NCI-H226 (cell line): ENCODE measurements around the gene HOXA2.
A peak's percentile ranks its signal among the peaks of the same experiment; 100 is the strongest.

Experiments used
- DNase-seq: peaks from one replicate; pipeline ENCODE4 v3.0.0-alpha.2; 2015

The HOXA2 gene

DNA sequence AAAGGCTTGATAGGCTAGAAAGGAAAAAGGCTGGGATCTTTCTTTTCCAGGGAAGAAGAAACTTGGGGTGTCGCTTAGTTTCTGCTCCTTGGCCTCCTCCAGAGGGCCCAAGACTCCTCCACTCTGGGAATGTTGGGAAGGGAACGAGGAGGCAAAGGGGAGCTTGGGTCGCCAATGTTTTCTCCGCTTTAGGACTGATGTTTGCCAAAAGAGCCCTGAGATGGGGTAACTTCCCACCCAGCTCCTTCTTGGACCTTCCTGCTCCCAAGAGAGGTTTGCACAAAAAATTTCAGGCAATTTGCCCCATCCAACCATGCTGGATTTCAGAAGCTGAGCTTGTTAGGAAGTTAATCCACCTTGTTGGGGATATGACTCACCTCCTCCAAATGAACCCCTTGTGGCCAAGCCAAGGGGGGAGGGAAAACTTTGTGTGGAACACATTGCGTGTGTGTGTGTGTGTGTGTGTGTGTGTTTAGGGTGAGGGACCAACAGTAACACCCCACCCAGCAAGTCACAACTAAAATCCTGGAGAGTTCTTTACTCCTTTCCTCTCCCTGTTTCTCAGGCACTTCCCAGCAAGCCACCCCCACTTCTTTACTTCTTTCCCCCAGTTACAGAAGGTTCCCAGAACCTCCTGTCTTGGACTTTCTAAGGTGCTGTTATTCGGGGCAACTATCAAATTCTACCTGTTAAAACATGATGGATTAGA is 8.7 kb upstream of the HOXA2 start:
- peak; percentile 97 for DNase-seq

DNA sequence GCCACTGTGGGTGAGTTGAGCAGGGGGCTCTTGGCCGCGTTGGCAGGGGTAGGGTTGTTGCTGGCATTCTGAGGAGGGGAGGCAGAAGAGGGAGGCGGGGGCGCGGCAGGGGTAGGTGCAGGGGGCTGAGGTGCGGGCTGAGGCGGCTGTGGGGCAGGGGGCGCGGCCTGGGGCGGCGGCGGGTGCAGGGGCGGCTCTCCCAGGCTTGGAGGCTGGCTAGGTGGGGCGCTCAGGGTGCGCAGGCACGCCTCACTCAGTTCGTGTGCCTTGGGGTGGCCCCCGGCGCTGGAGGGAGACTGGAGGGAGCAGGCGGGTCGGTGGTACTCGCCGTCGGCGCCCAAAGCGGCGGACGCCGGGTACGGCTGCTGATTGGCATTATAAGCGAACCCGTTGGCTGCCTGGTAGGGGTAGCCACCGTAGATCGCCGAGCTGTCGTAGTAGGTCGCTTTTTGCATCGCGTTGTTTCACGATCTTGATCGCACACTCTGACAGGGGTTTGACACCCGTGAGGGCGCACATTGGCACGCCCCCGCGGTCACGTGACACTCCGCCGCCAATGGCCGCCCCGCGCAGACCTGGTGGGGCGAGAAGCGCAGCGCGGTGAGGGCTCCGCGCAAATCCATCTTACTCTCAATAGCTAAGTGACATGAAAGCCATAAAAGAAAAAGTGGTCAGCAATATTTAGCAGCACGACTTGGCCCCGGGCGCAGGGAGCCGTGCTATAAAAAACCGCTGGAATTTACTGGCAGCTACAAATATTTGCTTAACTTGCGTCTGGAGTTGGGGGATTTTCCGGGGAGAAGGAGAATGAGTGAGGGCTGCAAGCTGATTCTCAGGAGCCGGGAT is 7.9 kb upstream of the HOXA2 start:
- DNase-seq = peak; percentile 97

DNA sequence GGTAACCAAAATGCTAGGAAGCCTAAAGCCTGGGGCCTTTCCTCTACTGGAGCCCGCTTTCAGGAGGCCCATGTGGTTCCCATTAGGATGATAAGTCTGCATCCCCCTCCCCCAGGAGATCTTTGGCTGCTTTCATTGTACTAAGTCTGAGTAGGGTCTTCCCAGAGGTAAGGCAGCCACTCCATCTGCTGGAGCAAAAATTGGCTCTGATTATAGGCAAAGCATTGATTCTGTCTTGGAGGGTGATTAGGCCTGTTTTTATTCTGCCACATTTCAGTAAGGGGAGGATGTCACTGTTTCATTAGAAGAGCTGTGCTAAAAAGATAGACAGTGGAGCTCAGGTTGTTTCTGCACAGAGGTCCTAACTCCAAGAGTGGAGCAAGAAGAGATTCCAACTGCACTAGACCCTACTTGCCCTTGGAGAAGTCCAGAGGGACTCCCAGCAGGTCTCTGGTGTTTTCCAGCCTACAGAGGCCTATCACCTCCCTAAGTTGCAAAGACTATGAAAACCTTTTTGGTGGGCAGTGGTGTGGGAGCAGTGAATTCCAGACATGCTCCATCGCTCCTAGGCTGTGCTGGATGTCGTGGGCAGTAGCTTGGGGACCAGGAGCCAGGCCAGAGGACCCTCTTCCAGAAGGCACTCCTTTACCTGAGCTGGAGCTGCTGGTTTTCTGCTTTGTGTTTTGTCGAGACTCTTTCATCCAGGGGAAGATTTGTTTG is 7.1 kb upstream of the HOXA2 start:
- DNase-seq = no peak

DNA sequence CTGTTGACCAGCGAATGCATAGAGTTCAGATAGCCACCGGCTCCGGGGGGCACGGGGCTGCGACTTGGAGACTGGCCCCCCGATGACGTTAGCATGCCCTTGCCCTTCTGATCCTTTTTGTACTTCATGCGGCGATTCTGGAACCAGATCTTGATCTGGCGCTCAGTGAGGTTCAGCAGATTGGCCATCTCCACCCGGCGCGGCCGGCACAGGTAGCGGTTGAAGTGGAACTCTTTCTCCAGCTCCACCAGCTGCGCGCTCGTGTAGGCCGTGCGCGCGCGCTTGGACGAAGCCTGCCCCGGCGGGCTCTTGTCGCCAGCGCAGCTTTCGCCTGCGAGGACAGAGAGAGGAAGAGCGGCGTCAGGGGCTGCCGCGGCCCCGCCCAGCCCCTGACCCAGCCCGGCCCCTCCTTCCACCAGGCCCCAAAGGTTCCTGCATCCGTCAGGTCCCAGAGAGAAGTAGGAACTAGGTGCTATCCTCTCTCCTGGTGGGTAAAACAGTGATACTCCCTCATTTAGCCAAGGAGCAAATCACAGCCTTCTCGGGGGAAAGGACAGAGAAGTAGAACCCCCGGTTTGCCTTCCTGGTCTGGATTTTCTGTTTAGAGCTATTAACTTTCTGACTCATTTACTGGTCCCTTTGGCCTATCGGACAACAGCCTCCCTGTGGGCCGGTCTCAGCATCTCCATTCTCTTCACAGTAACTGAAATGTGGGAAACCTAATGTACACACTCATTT is 6.1 kb upstream of the HOXA2 start:
- peak; percentile 88 for DNase-seq

DNA sequence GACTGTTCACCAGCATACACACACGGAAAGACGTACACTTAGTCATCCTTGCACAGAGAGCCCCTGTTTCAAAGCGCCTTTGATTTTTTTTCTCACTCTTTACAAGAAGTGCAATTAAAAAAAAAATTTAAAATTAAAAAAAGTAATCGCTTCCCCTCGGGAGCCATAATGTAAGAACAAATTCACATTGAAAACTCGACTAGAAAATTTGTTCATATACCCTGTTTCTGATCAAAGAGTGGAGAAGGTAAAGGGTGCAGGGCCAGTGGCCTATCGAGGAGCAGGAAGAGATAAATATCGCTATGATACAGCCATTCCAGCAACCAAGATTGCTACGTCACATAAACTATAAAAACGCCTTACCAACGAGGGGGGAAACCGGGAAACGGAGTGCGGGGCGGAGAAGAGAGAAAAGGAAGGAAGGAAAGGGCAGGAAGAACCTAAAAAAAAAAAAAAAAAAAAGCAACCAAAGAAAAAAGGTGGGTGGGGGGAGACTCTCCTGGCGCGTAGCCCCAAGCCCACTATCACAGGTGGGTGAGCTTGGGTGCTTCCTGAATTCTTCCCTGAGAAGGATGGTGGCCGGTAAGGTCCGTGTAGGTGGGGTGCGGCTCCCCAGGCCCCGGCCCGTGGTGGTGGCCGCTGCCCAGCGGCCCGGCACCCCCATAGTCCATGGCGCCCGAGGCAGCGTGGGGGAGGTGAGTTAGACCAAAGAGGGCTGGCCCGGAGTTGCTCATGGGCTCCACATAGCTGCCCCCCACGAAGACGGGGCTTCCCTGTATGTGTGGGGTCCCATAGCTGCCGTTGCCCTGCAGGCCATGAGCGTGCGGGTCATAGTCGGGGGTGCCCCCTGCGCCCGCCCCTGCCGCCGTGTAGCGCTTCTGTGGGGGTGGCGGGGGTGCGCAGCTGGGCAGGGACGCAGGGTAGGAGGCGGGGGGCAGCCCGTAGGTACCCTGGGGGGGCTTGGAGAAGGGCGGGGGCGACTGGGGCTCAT is 5.2 kb upstream of the HOXA2 start:
- peak; percentile 84 for DNase-seq

DNA sequence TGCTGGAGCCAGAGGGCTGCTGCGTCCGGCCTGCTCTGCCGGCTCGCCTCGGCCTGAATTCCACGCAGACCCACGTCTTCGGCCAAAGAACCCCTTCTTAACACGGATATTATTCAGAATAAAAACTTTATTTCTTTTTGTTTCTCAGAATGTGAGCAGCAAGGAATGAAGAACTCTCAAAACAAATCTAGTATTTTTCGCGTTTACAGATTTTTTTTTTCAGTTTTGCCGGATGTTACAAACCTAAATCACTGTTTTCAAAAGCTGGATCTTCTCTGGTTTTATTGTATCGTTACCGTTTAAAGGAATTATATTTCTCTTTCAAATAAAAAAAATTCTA is 4.4 kb upstream of the HOXA2 start:
- no peak for DNase-seq

DNA sequence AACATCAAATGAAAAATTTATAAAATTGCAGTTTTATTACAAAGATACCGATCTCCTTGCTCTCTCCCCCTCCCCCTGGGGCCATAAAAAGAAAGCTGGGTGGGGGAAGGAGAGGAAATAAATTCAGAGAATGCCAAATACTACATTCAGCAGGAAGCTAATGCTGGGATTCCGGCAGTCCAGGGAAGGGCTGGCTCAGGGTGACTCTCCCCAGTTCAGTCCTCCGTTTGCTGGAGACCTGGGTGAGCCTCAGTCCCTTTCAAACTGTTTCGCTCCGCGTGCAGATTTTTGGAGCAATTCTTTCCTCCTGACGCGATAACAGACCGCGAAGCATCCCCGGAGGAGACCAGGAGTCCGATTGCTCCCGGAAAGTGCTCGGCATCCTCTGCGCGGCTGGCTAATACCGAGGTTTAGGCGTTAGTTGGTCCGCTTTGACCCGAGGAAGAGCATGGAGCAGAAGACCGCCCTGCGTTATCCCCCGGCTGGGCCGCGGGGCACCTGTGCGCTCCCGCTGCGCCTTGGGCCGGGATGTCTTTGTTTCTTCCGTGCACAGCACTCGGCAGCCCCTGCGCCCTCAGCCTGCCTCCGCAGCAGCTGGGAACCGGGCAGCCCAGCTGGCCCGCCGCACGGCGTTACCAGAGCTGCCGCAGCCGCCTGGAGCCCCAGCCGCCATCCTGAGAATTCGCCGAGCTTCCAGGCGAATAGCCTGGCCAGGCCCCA is 3.9 kb upstream of the HOXA2 start:
- peak; percentile 50 for DNase-seq

DNA sequence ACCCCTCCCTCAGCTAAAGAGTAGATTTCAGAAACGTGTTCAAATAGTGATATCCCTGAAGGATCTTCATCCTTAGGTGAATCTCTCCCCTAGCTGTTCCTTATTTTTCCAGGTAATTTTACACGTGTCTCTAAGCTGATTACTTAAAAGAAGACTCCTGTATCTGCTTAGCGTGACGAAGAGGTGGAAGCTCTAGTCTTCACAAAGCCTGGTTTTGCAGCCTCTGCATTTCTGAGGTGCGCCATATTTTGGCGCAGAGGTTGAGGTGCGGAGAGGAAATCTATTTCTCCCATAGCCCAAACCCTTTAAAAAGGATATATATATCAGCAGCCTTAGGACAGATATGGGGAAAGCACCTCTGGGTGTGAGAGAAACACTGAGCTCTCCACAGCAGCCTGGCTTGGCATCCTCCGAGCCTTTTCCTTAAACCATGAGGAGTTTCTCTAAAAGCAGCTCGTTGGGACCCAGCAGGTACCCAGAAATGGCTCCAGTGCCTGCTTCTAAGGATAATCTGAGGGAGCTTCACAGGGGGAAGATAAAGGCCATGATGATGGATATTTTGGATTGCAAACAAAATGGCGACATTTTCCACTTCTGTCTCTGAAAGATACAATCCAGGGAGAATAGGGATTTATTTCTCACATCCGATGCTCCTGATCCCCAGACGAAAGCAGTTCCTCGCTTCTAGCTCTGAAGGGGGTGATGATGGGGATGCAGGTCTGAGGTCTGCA is 3.0 kb upstream of the HOXA2 start:
- no peak for DNase-seq

DNA sequence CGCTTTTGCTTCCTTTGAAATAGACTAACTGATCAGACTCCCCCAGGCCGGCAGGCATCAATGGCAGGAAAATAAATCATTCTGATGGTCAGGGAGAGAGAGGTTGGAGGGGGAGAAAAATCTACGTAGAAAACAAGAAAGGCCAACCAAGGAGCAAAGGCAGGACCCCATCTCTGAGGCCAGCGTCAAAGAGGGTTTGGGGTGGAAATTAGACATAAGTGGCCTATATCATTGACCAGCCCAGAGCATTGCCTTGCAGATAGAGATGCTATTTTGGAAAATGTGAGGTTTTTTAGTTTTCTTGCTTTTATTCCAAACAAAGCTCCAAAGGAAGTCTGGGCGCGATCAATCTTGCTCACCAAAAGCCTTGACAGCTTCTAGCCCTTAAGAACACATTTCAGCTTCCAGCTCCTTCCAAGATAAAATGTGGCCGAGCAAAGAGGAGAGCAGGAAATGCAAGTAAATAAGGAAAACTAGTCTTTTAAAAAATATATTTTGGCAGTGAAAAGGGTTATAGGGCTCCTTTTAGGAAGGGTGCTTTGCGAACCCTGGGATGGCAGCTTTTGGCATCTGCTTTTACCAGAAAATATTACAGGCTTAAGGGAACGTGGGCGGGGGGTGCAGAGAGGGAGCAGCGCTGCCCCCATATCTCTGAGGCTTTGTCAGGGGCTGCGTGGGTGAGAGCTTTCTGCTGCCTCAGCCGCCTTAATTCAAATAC is 2.0 kb upstream of the HOXA2 start:
- peak; percentile 63 for DNase-seq

DNA sequence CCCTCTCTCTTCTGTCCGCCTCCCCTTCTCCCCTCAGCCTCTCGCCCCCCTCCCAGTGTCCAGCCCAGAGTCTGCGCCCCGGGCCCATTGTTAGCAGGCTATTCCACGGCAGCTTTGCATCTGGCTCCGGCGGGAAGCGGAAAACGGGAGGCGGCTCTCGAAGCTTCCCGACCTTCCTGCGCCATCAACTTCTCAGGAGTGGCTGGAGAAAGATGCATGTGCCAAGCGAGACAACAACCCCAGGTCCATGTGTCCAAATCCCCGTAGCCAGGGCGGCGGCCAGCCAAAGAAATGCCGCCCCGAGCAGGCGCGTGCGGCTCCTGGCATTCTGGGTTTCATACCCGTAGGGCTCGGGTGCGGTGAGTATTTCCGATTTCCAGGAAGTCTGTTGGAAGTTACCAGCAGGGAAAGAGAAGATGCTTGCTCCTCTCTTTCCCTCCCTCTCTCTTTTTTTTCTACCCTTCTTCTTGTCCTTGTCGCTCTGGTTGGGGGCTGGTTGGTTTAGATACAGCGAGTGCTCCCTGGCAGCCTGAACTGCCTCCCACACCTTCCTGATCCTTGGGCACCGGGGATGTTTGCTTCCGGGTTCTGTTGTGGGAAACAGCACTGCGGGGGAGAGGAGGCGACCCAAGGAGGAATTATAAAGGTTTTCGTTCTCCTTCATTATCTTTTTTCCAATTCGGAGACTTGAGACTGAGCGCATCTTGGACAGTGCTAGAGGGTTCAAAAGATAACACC is 1.2 kb upstream of the HOXA2 start:
- DNase-seq = peak; percentile 66

DNA sequence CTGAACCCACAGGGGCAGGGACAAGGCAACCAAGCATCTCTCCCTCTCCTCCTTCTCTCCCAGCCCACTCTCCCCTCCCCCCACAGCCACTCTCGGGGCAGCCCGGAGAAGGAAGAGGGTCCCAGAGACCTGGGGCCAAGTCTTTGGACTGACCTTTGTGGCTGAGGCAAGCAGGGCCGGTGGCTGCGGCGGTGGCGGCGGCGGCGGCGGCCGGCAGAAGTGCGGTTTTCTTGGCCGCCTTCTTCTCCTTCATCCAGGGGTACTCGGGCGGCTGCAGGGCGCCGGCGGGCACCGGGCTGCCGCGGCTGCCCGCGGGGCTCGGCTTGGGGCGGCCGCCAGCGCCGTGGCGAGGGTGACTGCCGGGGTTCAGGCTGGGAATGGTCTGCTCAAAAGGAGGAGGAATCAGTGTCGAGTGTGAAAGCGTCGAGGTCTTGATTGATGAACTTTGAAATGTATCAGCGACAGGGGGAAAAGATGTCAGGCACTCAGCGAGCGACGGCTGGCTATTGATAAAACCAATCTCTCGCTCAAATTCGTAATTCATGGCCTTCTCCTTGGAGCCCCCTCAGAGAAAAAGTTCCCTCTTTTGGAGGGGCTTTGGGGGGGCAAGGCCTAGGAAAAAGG is 414 bp downstream of the HOXA2 start:
- DNase-seq = no peak

DNA sequence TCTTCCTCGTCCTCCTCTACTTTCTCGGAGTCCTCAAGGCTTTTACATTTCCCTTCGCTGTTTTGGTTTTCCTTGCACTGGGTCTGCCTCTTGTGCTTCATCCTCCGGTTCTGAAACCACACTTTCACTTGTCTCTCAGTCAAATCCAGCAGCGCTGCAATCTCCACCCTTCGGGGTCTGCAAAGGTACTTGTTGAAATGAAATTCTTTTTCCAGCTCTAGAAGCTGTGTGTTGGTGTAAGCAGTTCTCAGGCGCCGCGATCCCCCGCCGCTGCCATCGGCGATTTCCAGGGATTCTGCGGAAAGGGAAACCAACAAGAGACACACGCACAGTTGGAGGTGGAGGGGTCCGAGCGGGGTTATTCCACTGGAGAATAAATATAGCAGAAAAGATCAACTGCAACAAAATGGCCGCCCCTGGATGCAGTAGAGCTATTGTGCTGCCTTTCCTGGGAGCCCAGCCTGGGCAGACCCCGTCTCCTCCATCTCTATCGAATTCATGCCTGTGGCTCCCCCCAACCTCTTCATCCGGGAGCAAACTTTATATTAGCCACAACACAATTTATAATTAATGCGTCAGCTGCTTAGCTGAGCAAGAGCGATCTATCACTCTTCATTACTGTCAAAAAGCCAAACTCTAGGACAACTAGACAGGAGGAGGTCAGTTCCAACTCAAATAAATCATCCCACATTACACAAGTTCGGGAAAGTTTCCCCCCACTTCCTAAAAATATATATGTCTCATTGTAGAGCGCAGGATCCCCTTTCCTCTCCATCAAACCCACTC is 1.1 kb downstream of the HOXA2 start:
- peak; percentile 84 for DNase-seq

DNA sequence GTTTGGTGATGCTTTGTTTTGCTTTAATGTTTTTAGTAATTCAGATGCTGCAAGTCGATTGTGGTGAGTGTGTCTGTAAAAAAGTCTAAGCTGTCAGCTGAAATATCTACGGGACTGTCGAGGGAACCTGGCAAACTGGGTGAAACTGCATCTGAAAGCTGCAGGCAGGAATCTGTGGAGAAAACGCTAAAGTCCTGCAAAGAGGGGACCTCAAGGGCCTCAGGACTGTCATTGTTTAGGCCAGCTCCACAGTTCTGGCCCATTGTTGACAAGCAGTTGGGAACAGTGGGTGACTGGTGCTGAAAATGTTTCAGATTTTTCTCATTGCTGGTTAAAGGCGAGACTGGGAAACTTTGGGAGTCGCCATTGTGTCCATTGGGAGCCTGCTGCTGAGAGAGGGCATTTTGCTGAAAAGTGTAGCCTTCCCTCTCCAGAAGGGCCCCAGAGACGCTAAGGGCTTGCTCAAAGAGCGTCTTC is 1.8 kb downstream of the HOXA2 start:
- no peak for DNase-seq

DNA sequence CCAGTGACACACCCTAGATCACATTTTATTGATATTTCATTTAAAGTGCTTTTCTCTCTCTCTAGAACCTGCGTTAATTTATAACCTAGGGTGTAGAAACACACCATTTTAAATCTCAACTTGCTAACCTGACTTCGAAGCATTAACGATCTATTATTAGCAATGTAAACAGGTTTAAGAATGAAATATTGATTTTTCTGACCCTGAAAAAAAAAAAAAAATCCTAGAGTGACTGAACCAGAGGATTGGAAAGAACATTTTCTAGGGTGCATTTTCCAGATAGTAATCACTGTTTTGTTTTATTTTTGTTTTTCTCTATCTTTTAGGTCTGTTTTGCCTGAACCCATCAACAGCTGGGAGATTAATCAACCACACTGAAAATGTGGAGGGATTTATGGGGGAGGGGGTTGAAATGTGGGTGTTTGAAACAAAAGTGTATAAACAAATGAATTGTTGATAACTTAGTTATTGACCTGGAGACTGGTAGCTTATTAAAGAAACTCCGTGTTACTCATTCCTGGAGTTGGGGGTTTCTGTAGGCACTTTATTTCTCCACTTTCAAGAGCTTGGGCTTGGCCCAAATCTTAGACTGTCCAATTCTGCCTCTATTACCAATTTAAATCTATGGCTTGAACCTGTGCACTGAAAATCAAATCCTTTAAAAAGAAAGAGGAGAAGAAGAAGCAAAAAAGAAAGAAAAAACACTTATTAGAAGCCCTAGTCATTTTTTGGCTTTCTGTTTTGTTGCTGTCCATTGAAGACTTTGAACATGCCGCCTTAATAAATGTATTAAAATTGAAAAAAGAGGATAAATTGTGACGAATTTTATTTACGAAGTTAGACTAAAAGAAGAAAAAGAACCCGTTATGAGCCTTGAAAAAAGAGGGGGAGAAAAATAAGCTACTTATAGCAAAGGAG is 2.8 kb downstream of the HOXA2 start:
- DNase-seq = no peak

DNA sequence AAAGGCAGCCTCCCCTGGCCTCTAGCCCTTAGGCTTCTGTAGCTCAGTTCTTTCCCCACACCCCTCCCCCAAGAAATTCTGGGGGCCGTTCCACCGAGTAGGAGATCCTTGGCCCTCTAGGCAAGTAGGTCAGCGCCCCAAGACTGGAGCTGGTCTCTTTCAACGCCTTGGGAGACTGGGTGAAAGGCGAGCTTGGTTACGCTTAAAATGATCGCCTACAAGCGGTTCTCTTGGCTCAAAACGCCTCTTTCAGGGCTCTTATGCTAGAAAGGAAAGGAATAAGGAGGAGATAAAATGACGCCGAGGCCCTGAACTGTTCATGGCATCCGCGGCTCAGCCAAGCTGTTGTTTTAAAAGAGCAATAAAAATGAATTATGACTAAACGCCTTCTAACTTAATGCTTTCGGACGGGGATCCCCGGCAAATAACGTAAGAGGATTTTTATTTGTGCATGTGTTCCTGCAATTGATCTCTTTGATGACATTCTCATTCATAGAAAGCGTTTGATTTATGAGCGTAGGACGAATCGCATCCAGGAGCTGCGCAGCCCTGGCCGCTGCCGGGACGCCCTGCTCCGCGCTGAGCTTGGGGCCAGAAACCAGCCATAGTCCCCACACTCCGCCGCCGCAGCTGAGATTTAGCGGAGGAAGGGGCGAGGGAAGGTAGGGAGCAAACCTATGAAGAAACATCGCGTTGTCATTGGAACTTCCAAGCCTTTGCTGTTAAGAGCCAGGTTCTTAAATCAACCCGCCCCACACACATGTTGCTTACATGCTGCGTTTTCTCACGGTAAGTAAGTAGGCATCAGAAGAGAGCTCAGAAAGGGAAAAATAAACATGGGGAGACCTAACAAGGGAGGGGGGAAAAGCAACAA is 3.7 kb downstream of the HOXA2 start:
- DNase-seq = peak; percentile 67
